Stomach smooth muscle (tissue), 2 donors: ENCODE data around the gene PLCG2.
"Not testable (repeated sequence)": the region's sequence is repeated elsewhere in the genome, so short reads cannot be mapped to it uniquely, and the experiment has no call there.

ENCODE experiments used
- H3K27ac ChIP-seq: one replicate; pipeline ENCODE4 v1.7.0; 2013; ENCODE audit warnings: mild to moderate bottlenecking, low read length, inconsistent platforms
- H3K27me3 ChIP-seq, 2 donors: one replicate each; pipeline ENCODE4 v1.7.0; 2013; ENCODE audit warnings: low read length in 2 of 2; ENCODE audit not compliant: insufficient read depth in 2 of 2, control insufficient read depth in 1 of 2
- H3K36me3 ChIP-seq, 2 donors: one replicate each; pipeline ENCODE4 v1.7.0; 2013; ENCODE audit warnings: low read length in 2 of 2; ENCODE audit not compliant: control insufficient read depth in 2 of 2, insufficient read depth in 2 of 2
- H3K4me1 ChIP-seq: one replicate; pipeline ENCODE4 v1.7.0; 2013; ENCODE audit warnings: low read length; ENCODE audit not compliant: control insufficient read depth, insufficient read depth
- H3K4me3 ChIP-seq, 2 donors: one replicate each; pipeline ENCODE4 v1.7.0; 2013; ENCODE audit warnings: low read length in 2 of 2
- H3K9ac ChIP-seq, 2 donors: one replicate each; pipeline ENCODE4 v1.7.0; 2013; ENCODE audit warnings: low read length in 2 of 2, mild to moderate bottlenecking in 1 of 2
- H3K9me3 ChIP-seq, 2 donors: one replicate each; pipeline ENCODE4 v1.7.0; 2013; ENCODE audit warnings: low read length in 2 of 2; ENCODE audit not compliant: control insufficient read depth in 2 of 2
- donor health status: healthy.
- donor health status: Pancreatic carcinoma.

Gene PLCG2

GRCh38 chr16:81739503-81739902, 39.6 kb upstream of the PLCG2 start:
- Histone ChIP-seq H3K9ac (no peak overlapping the region), H3K27ac (no peak overlapping the region), H3K9me3 (no peaks in the 10 kb centered on the region), H3K36me3 (no peaks in the 10 kb centered on the region), H3K4me3 (no peak overlapping the region), H3K4me1 (peaks cover 6% of the 10 kb centered on the region), H3K27me3 (no peaks in the 10 kb centered on the region)

GRCh38 chr16:81740169-81740568, 38.9 kb upstream of the PLCG2 start:
- Histone ChIP-seq H3K4me3 (no peak overlapping the region), H3K27me3 (no peaks in the 10 kb centered on the region), H3K4me1 (peaks cover 6% of the 10 kb centered on the region), H3K27ac (no peak overlapping the region), H3K9me3 (no peaks in the 10 kb centered on the region), H3K9ac (no peak overlapping the region), H3K36me3 (no peaks in the 10 kb centered on the region)

- H3K36me3 ChIP-seq, H3K4me3 ChIP-seq, H3K9me3 ChIP-seq, H3K27ac ChIP-seq, H3K27me3 ChIP-seq, H3K9ac ChIP-seq: not testable (repeated sequence)
- H3K4me1 ChIP-seq = peaks cover 11% of the 10 kb centered on the region
Observed at GRCh38 chr16:81741430-81741770, 37.7 kb upstream of the PLCG2 start.

- Histone ChIP-seq H3K27me3 (no peaks in the 10 kb centered on the region), H3K9me3 (no peaks in the 10 kb centered on the region), H3K4me3 (no peak overlapping the region), H3K36me3 (no peaks in the 10 kb centered on the region), H3K9ac (no peak overlapping the region), H3K27ac (no peak overlapping the region), H3K4me1 (peaks cover 4% of the 10 kb centered on the region)
Observed at GRCh38 chr16:81744385-81744784, 34.7 kb upstream of the PLCG2 start.

GRCh38 chr16:81744911-81745310, 34.2 kb upstream of the PLCG2 start:
- Histone ChIP-seq H3K4me1 (peaks cover 4% of the 10 kb centered on the region), H3K4me3 (no peak overlapping the region), H3K27me3 (no peaks in the 10 kb centered on the region), H3K27ac (no peak overlapping the region), H3K9ac (no peak overlapping the region), H3K36me3 (no peaks in the 10 kb centered on the region), H3K9me3 (no peaks in the 10 kb centered on the region)

GRCh38 chr16:81745704-81746558, 33.2 kb upstream of the PLCG2 start:
- Histone ChIP-seq H3K9ac (peak overlapping the region in 1 of 2 donors; percentile 36), H3K27ac (no peak overlapping the region)

GRCh38 chr16:81746566-81746965, 32.5 kb upstream of the PLCG2 start:
- peaks cover 4% of the 10 kb centered on the region for H3K4me1 ChIP-seq
- H3K9me3 ChIP-seq = no peaks in the 10 kb centered on the region
- no peak overlapping the region for H3K9ac ChIP-seq
- H3K27me3 ChIP-seq = no peaks in the 10 kb centered on the region
- peak overlapping the region; percentile 59 to 73 for H3K4me3 ChIP-seq
- no peak overlapping the region for H3K27ac ChIP-seq
- H3K36me3 ChIP-seq = no peaks in the 10 kb centered on the region

More at GRCh38 chr16:81745704-81746558, 33.2 kb upstream of the PLCG2 start:
- Histone ChIP-seq H3K4me3 (peak overlapping the region; percentile 59 to 73), H3K4me1 (peaks cover 4% of the 10 kb centered on the region), H3K9me3 (no peaks in the 10 kb centered on the region), H3K27me3 (no peaks in the 10 kb centered on the region), H3K36me3 (no peaks in the 10 kb centered on the region)

- Histone ChIP-seq H3K9me3 (no peaks in the 10 kb centered on the region), H3K27me3 (no peaks in the 10 kb centered on the region), H3K4me1 (peaks cover 4% of the 10 kb centered on the region), H3K4me3 (no peak overlapping the region), H3K36me3 (no peaks in the 10 kb centered on the region), H3K9ac (no peak overlapping the region), H3K27ac (no peak overlapping the region)
Observed at GRCh38 chr16:81748476-81749198, 30.5 kb upstream of the PLCG2 start.

- Histone ChIP-seq H3K27ac (no peak overlapping the region), H3K36me3 (no peaks in the 10 kb centered on the region), H3K27me3 (no peaks in the 10 kb centered on the region), H3K9me3 (no peaks in the 10 kb centered on the region), H3K4me1 (no peaks in the 10 kb centered on the region), H3K4me3 (no peak overlapping the region), H3K9ac (no peak overlapping the region)
Observed at GRCh38 chr16:81752225-81752875, 26.7 kb upstream of the PLCG2 start.

- H3K27ac ChIP-seq = no peak overlapping the region
Observed at GRCh38 chr16:81752876-81753227, 26.2 kb upstream of the PLCG2 start.

More at GRCh38 chr16:81752876-81753227, 26.2 kb upstream of the PLCG2 start:
- Histone ChIP-seq H3K9me3 (no peaks in the 10 kb centered on the region), H3K36me3 (no peaks in the 10 kb centered on the region), H3K4me1 (no peaks in the 10 kb centered on the region), H3K9ac (no peak overlapping the region), H3K4me3 (no peak overlapping the region), H3K27me3 (no peaks in the 10 kb centered on the region)
